ENCODE data around the gene RFTN1. TPM values are rescaled to one million over a fixed set of nuclear protein-coding genes. Genes with fewer than 3 reads are reported as not detected.
"Not testable (repeated sequence)": the region's sequence is repeated elsewhere in the genome, so short reads cannot be mapped to it uniquely, and the experiment has no call there.

Gene RFTN1
- total and polyA plus RNA-seq, 2 experiments from 2014 or later, result 3.3 to 7.2 TPM

GRCh38 chr3:16311960-16312451 is 201.5 kb downstream of the RFTN1 start (continued):
- TF ChIP-seq ZNF462 (CRISPR knock-in tag; IDR thresholded peaks at IDR 0.05), result no peak
- TF ChIP-seq ZNF331 (CRISPR knock-in tag; IDR thresholded peaks at IDR 0.05; ENCODE audit: low read depth), result no peak
- no peak for TF ChIP-seq EZH2phosphoT487 (IDR thresholded peaks at IDR 0.05; ENCODE audit: unreplicated experiment)
- TF ChIP-seq JUNB (IDR thresholded peaks at IDR 0.05; ENCODE audit: unreplicated experiment), result no peak
- TF ChIP-seq CREB1 (CRISPR knock-in tag; IDR thresholded peaks at IDR 0.05; ENCODE audit: low read depth), result no peak
- TF ChIP-seq STAT1 (IDR thresholded peaks at IDR 0.05; ENCODE audit: unreplicated experiment), result no peak

GRCh38 chr3:16310486-16310885 is 203.0 kb downstream of the RFTN1 start:
- H3K27me3 Mint-ChIP-seq (ENCODE audit: insufficient read depth, low read depth, poor library complexity); H3K27ac ChIP-seq (ENCODE audit: low read depth); H3F3A ChIP-seq (replicated peaks; ENCODE audit: low read depth); H3K27me3 ChIP-seq (ENCODE audit: insufficient read depth); H3K4me1 ChIP-seq (ENCODE audit: insufficient read depth); H3K27ac Mint-ChIP-seq; H3K9me3 Mint-ChIP-seq; H2AFZ ChIP-seq; H3K36me3 ChIP-seq (ENCODE audit: insufficient read depth); H3K4me3 ChIP-seq; H3K79me2 ChIP-seq (replicated peaks; ENCODE audit: insufficient read depth); ATAC-seq; H3K36me3 Mint-ChIP-seq (ENCODE audit: low read depth); H3K4me2 ChIP-seq; DNase-seq (ENCODE audit: low spot score); H3K9me2 ChIP-seq (ENCODE audit: insufficient read depth); H4K20me1 ChIP-seq (replicated peaks; ENCODE audit: insufficient read depth); H3K4me3 Mint-ChIP-seq: not testable (repeated sequence)
- peaks cover 15% of the 10 kb centered on the region; the same call in 2 of the 3 replicates for H3K4me1 Mint-ChIP-seq

Measured in GM23338 (cell line).